HepG2 (cell line): Measurements from ENCODE around the gene MPI. TPM values are rescaled to one million over a fixed set of nuclear protein-coding genes. Genes with fewer than 3 reads are reported as not detected.

Experiments used
- CBFB ChIP-seq: sonication (generic); formaldehyde crosslinking; IDR thresholded peaks from 2 replicates; pipeline ENCODE4 v1.4.0; 2020; ENCODE audit warnings: missing genetic modification reagents
- PBX2 ChIP-seq: IDR thresholded peaks from 2 replicates; pipeline ENCODE4 v1.6.1; 2016; ENCODE audit warnings: control low read depth
- PLSCR1 ChIP-seq: sonication (generic); formaldehyde crosslinking; IDR thresholded peaks from 2 replicates; pipeline ENCODE4 v1.5.0; 2020; ENCODE audit warnings: missing genetic modification reagents, mild to moderate bottlenecking, borderline replicate concordance
- PPARG ChIP-seq: conservative IDR thresholded peaks from 2 replicates; pipeline ENCODE4 v1.6.1; 2016; ENCODE audit warnings: missing biosample characterization, missing genetic modification reagents
- PREB ChIP-seq: sonication (generic); formaldehyde crosslinking; IDR thresholded peaks from 2 replicates; pipeline ENCODE4 v1.4.0; 2020; ENCODE audit warnings: missing genetic modification reagents
- TFAP4 ChIP-seq: sonication (generic); IDR thresholded peaks from 2 replicates; pipeline ENCODE4 v1.6.1; 2016; ENCODE audit warnings: low read depth, borderline replicate concordance
- THAP11 ChIP-seq: IDR thresholded peaks from 2 replicates; pipeline ENCODE4 v1.6.1; 2016; ENCODE audit warnings: missing biosample characterization, missing genetic modification reagents
- THRA ChIP-seq: sonication (generic); formaldehyde crosslinking; IDR thresholded peaks from 2 replicates; pipeline ENCODE4 v1.4.0; 2020; ENCODE audit warnings: missing genetic modification reagents, borderline replicate concordance
- ZBTB40 ChIP-seq, 2 experiments: fragments of 450-650 bp in 1 of 2; sonication (generic) in 1 of 2; formaldehyde crosslinking in 1 of 2; IDR thresholded peaks; 2 replicates each; pipeline versions ENCODE4 v1.6.1 to v1.8.0; 2016 to 2022; ENCODE audit warnings: antibody characterized with exemption in 1 of 2, mild to moderate bottlenecking in 1 of 2, missing genetic modification reagents in 1 of 2
- ZNF33A ChIP-seq: sonication (generic); formaldehyde crosslinking; IDR thresholded peaks from 2 replicates; pipeline ENCODE4 v1.5.1; 2020; ENCODE audit warnings: missing genetic modification reagents, mild to moderate bottlenecking, moderate library complexity, borderline replicate concordance
- ZNF430 ChIP-seq: sonication (generic); formaldehyde crosslinking; IDR thresholded peaks from 2 replicates; pipeline ENCODE4 v1.9.0; 2021; ENCODE audit warnings: mild to moderate bottlenecking, missing genetic modification reagents
- ZNF891 ChIP-seq: sonication (generic); formaldehyde crosslinking; IDR thresholded peaks from 2 replicates; pipeline ENCODE4 v1.5.0; 2020; ENCODE audit warnings: mild to moderate bottlenecking, missing genetic modification reagents
- polyA plus RNA-seq, 8 experiments: library from polyadenylated mRNA; depleted of rRNA in 3 of 8; stranded (reverse) in 7 of 8; unstranded in 1 of 8; fragments of >200 nt; fragmentation: Illumina TruSeq in 4 of 8; extraction: Trizol in 4 of 8; gene quantifications; 2 replicates each; pipeline versions ENCODE4 v1.2.1 to v1.2.3, GENCODE V29; 2011 to 2016; ENCODE audit warnings: low read depth in 4 of 8, missing spikeins in 1 of 8, mixed read lengths in 1 of 8; ENCODE audit not compliant: insufficient read depth in 1 of 8
- total RNA-seq, 5 experiments: library from RNA; depleted of rRNA; stranded (reverse); fragments of >200 nt; fragmentation: Illumina TruSeq; extraction: Trizol; gene quantifications; 2 replicates each; pipeline ENCODE4 v1.2.3, GENCODE V29; 2016; ENCODE audit warnings: low read depth in 1 of 5

The MPI gene
- total and polyA plus RNA-seq, 2 of the 13 experiments (the other 11 are each of a cell fraction or from before 2014, with no cell fraction given) = 36.9 to 63.5 TPM

- no peak for TF ChIP-seq ZNF430
- TF ChIP-seq ZNF33A = no peak
- TF ChIP-seq THAP11 (CRISPR knock-in tag) = peak; percentile 77
- TF ChIP-seq ZBTB40 (IDR thresholded peaks at IDR 0.05) = no peak
- peak; percentile 25; the same call in 1 of the 2 replicates for TF ChIP-seq ZBTB40 (CRISPR knock-in tag; IDR thresholded peaks at IDR 0.05)
- TF ChIP-seq THRA (CRISPR knock-in tag) = no peak
- no peak for TF ChIP-seq CBFB (CRISPR knock-in tag)
- TF ChIP-seq ZNF891 (CRISPR knock-in tag) = peak; percentile 82
- peak; percentile 93 for TF ChIP-seq PBX2 (CRISPR knock-in tag)
- TF ChIP-seq PREB = no peak
- TF ChIP-seq PLSCR1 (CRISPR knock-in tag) = no peak
- TF ChIP-seq PPARG (CRISPR knock-in tag) = no peak
- no peak; the same call in 1 of the 2 replicates for TF ChIP-seq TFAP4
Measured at GRCh38 chr15:74873036-74873755, 16.6 kb upstream of the MPI start, which contains the start of gene SCAMP2 (continued).
